CD14-positive monocyte (primary cell): ENCODE measurements around the gene RBL2. TPM values are rescaled to one million over a fixed set of nuclear protein-coding genes. Genes with fewer than 3 reads are reported as not detected.
A peak's percentile ranks its signal among the peaks of the same experiment; 100 is the strongest.

Source experiments
- DNase-seq, 3 donors: peaks; one replicate each; pipeline ENCODE4 v3.0.0-alpha.2; 2011 to 2022
- H2AFZ ChIP-seq: 2 replicates; pipeline ENCODE4 v1.6.0; 2012; ENCODE audit warnings: mild to moderate bottlenecking, low read depth, low read length, inconsistent platforms; ENCODE audit not compliant: insufficient read depth, poor library complexity, severe bottlenecking
- H3K27ac ChIP-seq, 2 donors: 1 replicate in 1 of 2; 2 replicates in 1 of 2; pipeline ENCODE4 v1.5.1; 2012 to 2013; ENCODE audit warnings: low read length in 2 of 2, control low read depth in 1 of 2, inconsistent platforms in 1 of 2, low read depth in 1 of 2, mild to moderate bottlenecking in 1 of 2
- H3K27me3 ChIP-seq, 2 donors: one replicate each; pipeline versions ENCODE4 v1.6.0 to v1.6.1; 2011 to 2013; ENCODE audit warnings: low read length in 2 of 2; ENCODE audit not compliant: control insufficient read depth in 2 of 2, insufficient read depth in 2 of 2
- H3K36me3 ChIP-seq, 2 donors: replicated peaks in 1 of 2; 1 replicate in 1 of 2; 2 replicates in 1 of 2; pipeline versions ENCODE4 v1.5.1 to v1.6.1; 2012 to 2013; ENCODE audit warnings: low read length in 2 of 2, control low read depth in 1 of 2, inconsistent platforms in 1 of 2, mild to moderate bottlenecking in 1 of 2; ENCODE audit not compliant: insufficient read depth in 2 of 2, control insufficient read depth in 1 of 2
- H3K4me1 ChIP-seq, 2 donors: 1 replicate in 1 of 2; 2 replicates in 1 of 2; pipeline versions ENCODE4 v1.5.1 to v1.6.1; 2012 to 2013; ENCODE audit warnings: low read length in 2 of 2, control low read depth in 1 of 2, inconsistent platforms in 1 of 2, mild to moderate bottlenecking in 1 of 2, moderate library complexity in 1 of 2; ENCODE audit not compliant: insufficient read depth in 2 of 2, control insufficient read depth in 1 of 2
- H3K4me2 ChIP-seq: replicated peaks from 2 replicates; pipeline ENCODE3; 2012; ENCODE audit warnings: low read length, moderate library complexity, mild to moderate bottlenecking; ENCODE audit not compliant: poor library complexity, severe bottlenecking; ENCODE audit errors: extremely low read depth
- H3K4me3 ChIP-seq, 3 experiments: fragments of 200-600 bp in 1 of 3; sonication (generic) in 1 of 3; replicated peaks in 1 of 3; 1 replicate in 2 of 3; 2 replicates in 1 of 3; pipeline ENCODE4 v1.5.1; 2011 to 2013; ENCODE audit warnings: low read length in 3 of 3, mild to moderate bottlenecking in 3 of 3, control low read depth in 2 of 3, low read depth in 2 of 3, inconsistent platforms in 1 of 3, moderate library complexity in 1 of 3
- H3K79me2 ChIP-seq: 2 replicates; pipeline ENCODE4 v1.6.0; 2012; ENCODE audit warnings: mild to moderate bottlenecking, control low read depth, inconsistent platforms, low read length, moderate library complexity; ENCODE audit not compliant: insufficient read depth
- H3K9ac ChIP-seq: 2 replicates; pipeline ENCODE4 v1.6.0; 2017; ENCODE audit warnings: low read length, mild to moderate bottlenecking; ENCODE audit not compliant: insufficient read depth, poor library complexity, severe bottlenecking
- H3K9me3 ChIP-seq, 2 donors: replicated peaks in 1 of 2; 1 replicate in 1 of 2; 2 replicates in 1 of 2; pipeline versions ENCODE4 v1.5.1 to v1.6.1; 2012 to 2013; ENCODE audit warnings: low read length in 2 of 2, control low read depth in 1 of 2; ENCODE audit not compliant: control insufficient read depth in 1 of 2, insufficient read depth in 1 of 2
- H4K20me1 ChIP-seq: 2 replicates; pipeline ENCODE4 v1.6.0; 2012; ENCODE audit warnings: mild to moderate bottlenecking, low read length, control low read depth, moderate library complexity; ENCODE audit not compliant: insufficient read depth
- H3K27ac Mint-ChIP-seq, 7 donors: one replicate each; pipeline ENCODE4 v1.8.0; 2020; ENCODE audit warnings: mild to moderate bottlenecking in 7 of 7, mixed read lengths in 7 of 7, moderate library complexity in 6 of 7, inconsistent platforms in 2 of 7
- H3K27me3 Mint-ChIP-seq, 3 donors: one replicate each; pipeline ENCODE4 v1.8.0; 2021 to 2022; ENCODE audit warnings: low read depth in 3 of 3, mild to moderate bottlenecking in 3 of 3, mixed read lengths in 3 of 3, moderate library complexity in 3 of 3, inconsistent platforms in 1 of 3
- H3K36me3 Mint-ChIP-seq, 2 donors: one replicate each; pipeline ENCODE4 v1.8.0; 2020; ENCODE audit warnings: mixed read lengths in 2 of 2, inconsistent platforms in 1 of 2, mild to moderate bottlenecking in 1 of 2
- H3K4me1 Mint-ChIP-seq: one replicate; pipeline ENCODE4 v1.8.0; 2020; ENCODE audit warnings: mild to moderate bottlenecking, mixed read lengths
- H3K4me3 Mint-ChIP-seq, 2 donors: one replicate each; pipeline ENCODE4 v1.8.0; 2020; ENCODE audit warnings: mild to moderate bottlenecking in 2 of 2, mixed read lengths in 2 of 2, moderate library complexity in 1 of 2
- H3K9me3 Mint-ChIP-seq, 7 donors: one replicate each; pipeline ENCODE4 v1.8.0; 2020 to 2022; ENCODE audit warnings: mixed read lengths in 7 of 7, mild to moderate bottlenecking in 6 of 7, moderate library complexity in 6 of 7, inconsistent platforms in 2 of 7
- CTCF ChIP-seq: fragments of 200-600 bp; IDR thresholded peaks from one replicate; pipeline ENCODE4 v1.8.0; 2022; ENCODE audit warnings: antibody characterized with exemption, mild to moderate bottlenecking
- WGBS: methylation state at CpG from one replicate; pipeline ENCODE4 v1.1.5; 2013; ENCODE audit warnings: missing lambda C conversion rate; ENCODE audit not compliant: insufficient coverage; 5-methylcytosine and 5-hydroxymethylcytosine counted together
- intact Hi-C, 2 donors: fragments of 100-400 bp; cut with micrococcal nuclease; formaldehyde crosslinking; loops; one replicate each; pipeline versions ENCODE4 v1.15.0 to v1.15.1; 2023
- polyA plus RNA-seq, 3 donors: library from polyadenylated mRNA; depleted of rRNA in 1 of 3; unstranded in 2 of 3; stranded (reverse) in 1 of 3; fragments of 300-500 nt in 2 of 3; fragments of >200 nt in 1 of 3; fragmentation: Illumina TruSeq in 2 of 3; gene quantifications; 1 replicate in 2 of 3; 2 replicates in 1 of 3; pipeline ENCODE4 v1.2.3, GENCODE V29; 2012 to 2021

Gene RBL2
- polyA plus RNA-seq, 3 donors, result 54.3 to 104 (median 77.7) TPM

GRCh38 chr16:53503270-53503923 lies 69.1 kb downstream of the RBL2 start:
- Histone ChIP-seq H3K9ac (peak overlapping the region; percentile 51), H3K4me1 (peaks cover 27 to 31% of the 10 kb centered on the region in 2 donors), H3K9me3 (no peaks in the 10 kb centered on the region), H3K4me2 (peak overlapping the region; percentile 91), H3K79me2 (peaks cover 12% of the 10 kb centered on the region), H3K4me3 (peak overlapping the region; percentile 64 to 88 (median 71)), H3K27me3 (peaks cover 0 to 3% of the 10 kb centered on the region in 2 donors), H3K27ac (peak overlapping the region; percentile 78 to 83), H4K20me1 (no peaks in the 10 kb centered on the region), H2AFZ (peak overlapping the region; percentile 93), H3K36me3 (peaks cover 6 to 13% of the 10 kb centered on the region in 2 donors)
- 0% methylated on average over 46 of the region's 46 CpGs for WGBS
- peak overlapping the region; percentile 79 to 95 (median 89) for H3K27ac Mint-ChIP-seq
- intact Hi-C loops, result loop anchor here in 1 of 2 donors (2.0 kb wide), 1 partner anchor 69 kb away; the partner anchor contains the start of gene RBL2
- H3K4me1 Mint-ChIP-seq, result peaks cover 26% of the 10 kb centered on the region
- no peak for TF ChIP-seq CTCF
- H3K27me3 Mint-ChIP-seq, result peaks cover 3 to 12% (median 12%) of the 10 kb centered on the region in 3 donors
- H3K36me3 Mint-ChIP-seq, result peaks cover 11 to 13% of the 10 kb centered on the region in 2 donors
- H3K4me3 Mint-ChIP-seq, result peak overlapping the region; percentile 91
- DNase-seq, result peak; percentile 100
- H3K9me3 Mint-ChIP-seq, result no peaks in the 10 kb centered on the region

GRCh38 chr16:53503991-53504663 lies 69.9 kb downstream of the RBL2 start:
- Histone ChIP-seq H3K9ac (peak overlapping the region; percentile 51), H4K20me1 (no peaks in the 10 kb centered on the region), H3K4me1 (peaks cover 27 to 31% of the 10 kb centered on the region in 2 donors), H3K27ac (peak overlapping the region in 1 of 2 donors; percentile 78), H3K27me3 (peaks cover 0 to 3% of the 10 kb centered on the region in 2 donors), H2AFZ (peak overlapping the region; percentile 93), H3K36me3 (peaks cover under 1 to 6% of the 10 kb centered on the region in 2 donors), H3K4me3 (peak overlapping the region; percentile 64 to 88 (median 71)), H3K9me3 (no peaks in the 10 kb centered on the region), H3K4me2 (peak overlapping the region; percentile 91), H3K79me2 (peaks cover 12% of the 10 kb centered on the region)
- peak in 1 of 3 donors; percentile 20 for DNase-seq
- Mint-ChIP-seq H3K4me1 (peaks cover 26% of the 10 kb centered on the region), H3K36me3 (peaks cover 7 to 8% of the 10 kb centered on the region in 2 donors), H3K27ac (peak overlapping the region; percentile 79 to 95 (median 92)), H3K9me3 (no peaks in the 10 kb centered on the region), H3K4me3 (peak overlapping the region; percentile 91), H3K27me3 (peaks cover 5 to 13% (median 12%) of the 10 kb centered on the region in 3 donors)
- intact Hi-C loops, result loop anchor here in 1 of 2 donors (2.0 kb wide), 1 partner anchor 69 kb away; the partner anchor contains the start of gene RBL2
- WGBS, result 8% methylated on average over 9 of the region's 15 CpGs
- TF ChIP-seq CTCF, result no peak
